CD14-positive monocyte (primary cell): ENCODE results near the gene RHEB. TPM values are rescaled to one million over a fixed set of nuclear protein-coding genes. Genes with fewer than 3 reads are reported as not detected.

ENCODE experiments used
- DNase-seq, 3 donors: peaks; one replicate each; pipeline ENCODE4 v3.0.0-alpha.2; 2011 to 2022
- H2AFZ ChIP-seq: 2 replicates; pipeline ENCODE4 v1.6.0; 2012; ENCODE audit warnings: mild to moderate bottlenecking, low read depth, low read length, inconsistent platforms; ENCODE audit not compliant: insufficient read depth, poor library complexity, severe bottlenecking
- H3K27ac ChIP-seq, 2 donors: 1 replicate in 1 of 2; 2 replicates in 1 of 2; pipeline ENCODE4 v1.5.1; 2012 to 2013; ENCODE audit warnings: low read length in 2 of 2, control low read depth in 1 of 2, inconsistent platforms in 1 of 2, low read depth in 1 of 2, mild to moderate bottlenecking in 1 of 2
- H3K27me3 ChIP-seq, 2 donors: one replicate each; pipeline versions ENCODE4 v1.6.0 to v1.6.1; 2011 to 2013; ENCODE audit warnings: low read length in 2 of 2; ENCODE audit not compliant: control insufficient read depth in 2 of 2, insufficient read depth in 2 of 2
- H3K36me3 ChIP-seq, 2 donors: replicated peaks in 1 of 2; 1 replicate in 1 of 2; 2 replicates in 1 of 2; pipeline versions ENCODE4 v1.5.1 to v1.6.1; 2012 to 2013; ENCODE audit warnings: low read length in 2 of 2, control low read depth in 1 of 2, inconsistent platforms in 1 of 2, mild to moderate bottlenecking in 1 of 2; ENCODE audit not compliant: insufficient read depth in 2 of 2, control insufficient read depth in 1 of 2
- H3K4me1 ChIP-seq, 2 donors: 1 replicate in 1 of 2; 2 replicates in 1 of 2; pipeline versions ENCODE4 v1.5.1 to v1.6.1; 2012 to 2013; ENCODE audit warnings: low read length in 2 of 2, control low read depth in 1 of 2, inconsistent platforms in 1 of 2, mild to moderate bottlenecking in 1 of 2, moderate library complexity in 1 of 2; ENCODE audit not compliant: insufficient read depth in 2 of 2, control insufficient read depth in 1 of 2
- H3K4me2 ChIP-seq: replicated peaks from 2 replicates; pipeline ENCODE3; 2012; ENCODE audit warnings: low read length, moderate library complexity, mild to moderate bottlenecking; ENCODE audit not compliant: poor library complexity, severe bottlenecking; ENCODE audit errors: extremely low read depth
- H3K4me3 ChIP-seq, 3 experiments: fragments of 200-600 bp in 1 of 3; sonication (generic) in 1 of 3; replicated peaks in 1 of 3; 1 replicate in 2 of 3; 2 replicates in 1 of 3; pipeline ENCODE4 v1.5.1; 2011 to 2013; ENCODE audit warnings: low read length in 3 of 3, mild to moderate bottlenecking in 3 of 3, control low read depth in 2 of 3, low read depth in 2 of 3, inconsistent platforms in 1 of 3, moderate library complexity in 1 of 3
- H3K79me2 ChIP-seq: 2 replicates; pipeline ENCODE4 v1.6.0; 2012; ENCODE audit warnings: mild to moderate bottlenecking, control low read depth, inconsistent platforms, low read length, moderate library complexity; ENCODE audit not compliant: insufficient read depth
- H3K9ac ChIP-seq: 2 replicates; pipeline ENCODE4 v1.6.0; 2017; ENCODE audit warnings: low read length, mild to moderate bottlenecking; ENCODE audit not compliant: insufficient read depth, poor library complexity, severe bottlenecking
- H3K9me3 ChIP-seq, 2 donors: replicated peaks in 1 of 2; 1 replicate in 1 of 2; 2 replicates in 1 of 2; pipeline versions ENCODE4 v1.5.1 to v1.6.1; 2012 to 2013; ENCODE audit warnings: low read length in 2 of 2, control low read depth in 1 of 2; ENCODE audit not compliant: control insufficient read depth in 1 of 2, insufficient read depth in 1 of 2
- H4K20me1 ChIP-seq: 2 replicates; pipeline ENCODE4 v1.6.0; 2012; ENCODE audit warnings: mild to moderate bottlenecking, low read length, control low read depth, moderate library complexity; ENCODE audit not compliant: insufficient read depth
- H3K27ac Mint-ChIP-seq, 7 donors: one replicate each; pipeline ENCODE4 v1.8.0; 2020; ENCODE audit warnings: mild to moderate bottlenecking in 7 of 7, mixed read lengths in 7 of 7, moderate library complexity in 6 of 7, inconsistent platforms in 2 of 7
- H3K27me3 Mint-ChIP-seq, 3 donors: one replicate each; pipeline ENCODE4 v1.8.0; 2021 to 2022; ENCODE audit warnings: low read depth in 3 of 3, mild to moderate bottlenecking in 3 of 3, mixed read lengths in 3 of 3, moderate library complexity in 3 of 3, inconsistent platforms in 1 of 3
- H3K36me3 Mint-ChIP-seq, 2 donors: one replicate each; pipeline ENCODE4 v1.8.0; 2020; ENCODE audit warnings: mixed read lengths in 2 of 2, inconsistent platforms in 1 of 2, mild to moderate bottlenecking in 1 of 2
- H3K4me1 Mint-ChIP-seq: one replicate; pipeline ENCODE4 v1.8.0; 2020; ENCODE audit warnings: mild to moderate bottlenecking, mixed read lengths
- H3K4me3 Mint-ChIP-seq, 2 donors: one replicate each; pipeline ENCODE4 v1.8.0; 2020; ENCODE audit warnings: mild to moderate bottlenecking in 2 of 2, mixed read lengths in 2 of 2, moderate library complexity in 1 of 2
- H3K9me3 Mint-ChIP-seq, 7 donors: one replicate each; pipeline ENCODE4 v1.8.0; 2020 to 2022; ENCODE audit warnings: mixed read lengths in 7 of 7, mild to moderate bottlenecking in 6 of 7, moderate library complexity in 6 of 7, inconsistent platforms in 2 of 7
- WGBS: methylation state at CpG from one replicate; pipeline ENCODE4 v1.1.5; 2013; ENCODE audit warnings: missing lambda C conversion rate; ENCODE audit not compliant: insufficient coverage; 5-methylcytosine and 5-hydroxymethylcytosine counted together
- intact Hi-C, 2 donors: fragments of 100-400 bp; cut with micrococcal nuclease; formaldehyde crosslinking; loops; one replicate each; pipeline versions ENCODE4 v1.15.0 to v1.15.1; 2023
- polyA plus RNA-seq, 3 donors: library from polyadenylated mRNA; depleted of rRNA in 1 of 3; unstranded in 2 of 3; stranded (reverse) in 1 of 3; fragments of 300-500 nt in 2 of 3; fragments of >200 nt in 1 of 3; fragmentation: Illumina TruSeq in 2 of 3; gene quantifications; 1 replicate in 2 of 3; 2 replicates in 1 of 3; pipeline ENCODE4 v1.2.3, GENCODE V29; 2012 to 2021
- TF ChIP-seq, protein P1 (sequence below): fragments of 200-600 bp; IDR thresholded peaks from one replicate; pipeline ENCODE4 v1.8.0; 2022; ENCODE audit warnings: antibody characterized with exemption, mild to moderate bottlenecking

The RHEB gene
- polyA plus RNA-seq, 3 donors = 20.4 to 96.1 (median 95.8) TPM

DNA sequence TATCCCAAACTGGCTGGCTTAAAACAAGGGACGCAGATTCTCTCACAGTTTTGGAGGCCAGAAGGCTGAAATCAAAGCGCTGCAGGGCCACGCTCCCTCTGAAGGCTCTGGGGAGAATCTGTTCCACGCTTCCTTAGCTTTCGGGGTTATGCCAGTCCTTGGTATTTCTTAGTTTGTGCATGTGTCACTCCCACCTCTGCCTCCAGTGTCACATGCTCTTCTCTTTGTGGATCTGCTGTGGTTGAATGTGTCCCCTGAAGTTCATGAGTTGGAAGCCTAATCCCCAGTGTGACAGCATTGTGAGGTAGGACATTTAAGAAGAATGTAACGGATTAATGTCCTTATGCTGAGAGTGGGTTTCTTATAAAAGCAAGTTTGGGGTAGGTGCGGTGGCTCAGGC is 29.4 kb upstream of the RHEB start:
- Histone ChIP-seq H4K20me1 (peaks cover 4% of the 10 kb centered on the region), H2AFZ (no peak overlapping the region), H3K4me1 (no peaks in the 10 kb centered on the region), H3K27me3 (peaks cover 0 to 6% of the 10 kb centered on the region in 2 donors), H3K9me3 (no peaks in the 10 kb centered on the region), H3K4me3 (no peak overlapping the region), H3K4me2 (no peak overlapping the region), H3K79me2 (no peaks in the 10 kb centered on the region), H3K27ac (no peak overlapping the region), H3K9ac (no peak overlapping the region), H3K36me3 (no peaks in the 10 kb centered on the region)
- Mint-ChIP-seq H3K27ac (no peak overlapping the region), H3K36me3 (no peaks in the 10 kb centered on the region), H3K4me3 (no peak overlapping the region), H3K9me3 (peaks cover 0 to 9% (median 5%) of the 10 kb centered on the region in 7 donors), H3K4me1 (no peaks in the 10 kb centered on the region), H3K27me3 (peaks cover 15 to 35% (median 26%) of the 10 kb centered on the region in 3 donors)
- DNase-seq = no peak
- 100% methylated on average over 3 of the region's 7 CpGs for WGBS
- intact Hi-C loops = no loop called here
- TF ChIP-seq, protein P1, sequence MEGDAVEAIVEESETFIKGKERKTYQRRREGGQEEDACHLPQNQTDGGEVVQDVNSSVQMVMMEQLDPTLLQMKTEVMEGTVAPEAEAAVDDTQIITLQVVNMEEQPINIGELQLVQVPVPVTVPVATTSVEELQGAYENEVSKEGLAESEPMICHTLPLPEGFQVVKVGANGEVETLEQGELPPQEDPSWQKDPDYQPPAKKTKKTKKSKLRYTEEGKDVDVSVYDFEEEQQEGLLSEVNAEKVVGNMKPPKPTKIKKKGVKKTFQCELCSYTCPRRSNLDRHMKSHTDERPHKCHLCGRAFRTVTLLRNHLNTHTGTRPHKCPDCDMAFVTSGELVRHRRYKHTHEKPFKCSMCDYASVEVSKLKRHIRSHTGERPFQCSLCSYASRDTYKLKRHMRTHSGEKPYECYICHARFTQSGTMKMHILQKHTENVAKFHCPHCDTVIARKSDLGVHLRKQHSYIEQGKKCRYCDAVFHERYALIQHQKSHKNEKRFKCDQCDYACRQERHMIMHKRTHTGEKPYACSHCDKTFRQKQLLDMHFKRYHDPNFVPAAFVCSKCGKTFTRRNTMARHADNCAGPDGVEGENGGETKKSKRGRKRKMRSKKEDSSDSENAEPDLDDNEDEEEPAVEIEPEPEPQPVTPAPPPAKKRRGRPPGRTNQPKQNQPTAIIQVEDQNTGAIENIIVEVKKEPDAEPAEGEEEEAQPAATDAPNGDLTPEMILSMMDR = no peak

DNA sequence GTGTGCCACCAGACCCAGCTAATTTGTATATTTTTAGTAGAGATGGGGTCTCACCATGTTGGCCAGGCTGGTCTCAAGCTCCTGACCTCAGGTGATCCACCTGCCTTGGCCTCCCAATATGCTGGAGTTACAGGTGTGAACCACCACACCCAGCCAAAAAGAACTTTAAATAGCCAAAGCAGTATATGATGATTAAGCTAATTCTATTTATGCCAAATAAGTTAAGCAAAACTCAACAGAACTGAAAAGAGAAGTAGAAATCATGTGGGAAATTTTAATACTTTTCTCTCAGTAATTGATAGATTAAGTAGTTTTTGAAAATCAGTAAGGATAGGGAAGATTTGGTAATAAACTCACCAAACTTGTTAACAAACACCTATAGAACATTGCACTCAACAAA is 24.5 kb upstream of the RHEB start:
- H3K4me3 ChIP-seq = no peak overlapping the region
- TF ChIP-seq, protein P1 = no peak
- intact Hi-C loops = no loop called here
- Mint-ChIP-seq H3K9me3 (peaks cover 0 to 3% (median 2%) of the 10 kb centered on the region in 7 donors), H3K4me3 (no peak overlapping the region), H3K27me3 (peaks cover 2 to 32% (median 22%) of the 10 kb centered on the region in 3 donors), H3K36me3 (no peaks in the 10 kb centered on the region), H3K27ac (no peak overlapping the region), H3K4me1 (no peaks in the 10 kb centered on the region)
- no peak overlapping the region for H2AFZ ChIP-seq
- peaks cover 0 to 2% of the 10 kb centered on the region in 2 donors for H3K27me3 ChIP-seq
- H3K9ac ChIP-seq = no peak overlapping the region
- no peak for DNase-seq
- no peaks in the 10 kb centered on the region for H3K4me1 ChIP-seq
- H3K4me2 ChIP-seq = no peak overlapping the region
- no peaks in the 10 kb centered on the region for H3K36me3 ChIP-seq
- H3K27ac ChIP-seq = no peak overlapping the region
- no peaks in the 10 kb centered on the region for H4K20me1 ChIP-seq
- H3K79me2 ChIP-seq = no peaks in the 10 kb centered on the region
- no peaks in the 10 kb centered on the region for H3K9me3 ChIP-seq
